Breast epithelium (tissue), 3 donors: ENCODE results near the gene CYP21A2.

ENCODE experiments used
- CTCF ChIP-seq, 3 donors: fragments of 450-650 bp; IDR thresholded peaks; one replicate each; pipeline ENCODE4 v1.5.1; 2016 to 2017; ENCODE audit warnings: antibody characterized with exemption in 3 of 3, mild to moderate bottlenecking in 3 of 3, moderate library complexity in 3 of 3
- POLR2A ChIP-seq: fragments of 450-650 bp; IDR thresholded peaks from one replicate; pipeline ENCODE4 v1.6.1; 2016; ENCODE audit warnings: antibody characterized with exemption, mild to moderate bottlenecking, moderate library complexity
- POLR2AphosphoS5 ChIP-seq, 3 donors: sonication (generic); formaldehyde crosslinking; IDR thresholded peaks; one replicate each; pipeline ENCODE4 v1.6.1; 2017; ENCODE audit warnings: antibody characterized with exemption in 3 of 3

- TF ChIP-seq CTCF (IDR thresholded peaks at IDR 0.05), result no peak
- TF ChIP-seq POLR2A, result no peak
- TF ChIP-seq POLR2AphosphoS5 (IDR thresholded peaks at IDR 0.05), result no peak
Observed at GRCh38 chr6:32073101-32073500, 34.9 kb downstream of the CYP21A2 start.
